Activated CD4-positive, alpha-beta T cell treated with anti-CD3 and anti-CD28 coated beads, Interleukin-2, amount 10 ng/mL, durations not matched to agents 7 days and 5 days (primary cell): ENCODE data around the gene UFL1. TPM values are rescaled to one million over a fixed set of nuclear protein-coding genes. Genes with fewer than 3 reads are reported as not detected.
"Not testable (repeated sequence)": the region's sequence is repeated elsewhere in the genome, so short reads cannot be mapped to it uniquely, and the experiment has no call there.

Source experiments
- CTCF ChIA-PET: fragments of 350-600 bp; sonication (Branson Sonifier 250); formaldehyde crosslinking; loops from one replicate; lab custom pipeline; 2021; ENCODE audit warnings: antibody characterized with exemption; lab: Charles Lee
- POLR2A ChIA-PET: fragments of 350-600 bp; sonication (Branson Sonifier 250); formaldehyde crosslinking; loops from one replicate; lab custom pipeline; 2021; ENCODE audit warnings: antibody characterized with exemption; lab: Charles Lee
- DNase-seq: peaks from one replicate; pipeline ENCODE4 v3.0.0-alpha.2; 2020
- H3K27ac Mint-ChIP-seq: one replicate; pipeline ENCODE4 v1.8.0; 2021; ENCODE audit warnings: mild to moderate bottlenecking, moderate library complexity, mixed read lengths
- H3K27me3 Mint-ChIP-seq: one replicate; pipeline ENCODE4 v1.8.0; 2021; ENCODE audit warnings: mixed read lengths
- H3K36me3 Mint-ChIP-seq: one replicate; pipeline ENCODE4 v1.8.0; 2021; ENCODE audit warnings: low read depth, mixed read lengths
- H3K4me1 Mint-ChIP-seq: one replicate; pipeline ENCODE4 v1.8.0; 2021; ENCODE audit warnings: mixed read lengths
- H3K4me3 Mint-ChIP-seq: one replicate; pipeline ENCODE4 v1.8.0; 2021; ENCODE audit warnings: mild to moderate bottlenecking, moderate library complexity, mixed read lengths
- H3K9me3 Mint-ChIP-seq: one replicate; pipeline ENCODE4 v1.8.0; 2021; ENCODE audit warnings: mixed read lengths
- total RNA-seq, 2 experiments: library from RNA; stranded (reverse); gene quantifications; one replicate each; pipeline ENCODE4 v1.2.3, GENCODE V29; 2021

Gene UFL1
- total RNA-seq, 2 experiments from 2014 or later: 21.7 to 23.7 TPM

- peaks cover 16% of the 10 kb centered on the region for H3K4me1 Mint-ChIP-seq
- H3K36me3 Mint-ChIP-seq: peaks cover 52% of the 10 kb centered on the region
- DNase-seq: no peak
- no peak overlapping the region for H3K27ac Mint-ChIP-seq
- CTCF ChIA-PET: no interaction called here
- H3K4me3 Mint-ChIP-seq: no peak overlapping the region
- no peaks in the 10 kb centered on the region for H3K27me3 Mint-ChIP-seq
- POLR2A ChIA-PET: interaction anchor here (0.6 kb wide), 1 partner anchor 60 kb away, joined by 3 read pairs; no protein-coding TSS in a partner anchor
- H3K9me3 Mint-ChIP-seq: no peaks in the 10 kb centered on the region
Observed at GRCh38 chr6:96532399-96532798, 10.8 kb downstream of the UFL1 start.

- no peak for DNase-seq
- no peak overlapping the region for H3K4me3 Mint-ChIP-seq
- ChIA-PET CTCF (no interaction called here), POLR2A (no interaction called here)
- H3K36me3 Mint-ChIP-seq: peaks cover 32% of the 10 kb centered on the region
- H3K27me3 Mint-ChIP-seq: no peaks in the 10 kb centered on the region
- H3K4me1 Mint-ChIP-seq: peaks cover 2% of the 10 kb centered on the region
- H3K27ac Mint-ChIP-seq: no peak overlapping the region
- H3K9me3 Mint-ChIP-seq: no peaks in the 10 kb centered on the region
Observed at GRCh38 chr6:96537726-96538125, 16.1 kb downstream of the UFL1 start.

GRCh38 chr6:96542702-96543101 lies 21.1 kb downstream of the UFL1 start:
- no peaks in the 10 kb centered on the region for H3K4me1 Mint-ChIP-seq
- H3K27ac Mint-ChIP-seq: no peak overlapping the region
- no peaks in the 10 kb centered on the region for H3K9me3 Mint-ChIP-seq
- H3K27me3 Mint-ChIP-seq: no peaks in the 10 kb centered on the region
- peaks cover 44% of the 10 kb centered on the region for H3K36me3 Mint-ChIP-seq
- no peak overlapping the region for H3K4me3 Mint-ChIP-seq
- CTCF ChIA-PET: interaction anchor here (0.6 kb wide), 1 partner anchor 178 kb away, joined by 3 read pairs; no protein-coding TSS in a partner anchor
- POLR2A ChIA-PET: no interaction called here
- DNase-seq: peak; percentile 30

- Mint-ChIP-seq H3K27me3 (no peaks in the 10 kb centered on the region), H3K4me1 (no peaks in the 10 kb centered on the region), H3K4me3 (no peak overlapping the region), H3K36me3 (peaks cover 44% of the 10 kb centered on the region), H3K27ac (no peak overlapping the region), H3K9me3 (no peaks in the 10 kb centered on the region)
- DNase-seq: no peak
- ChIA-PET POLR2A (no interaction called here), CTCF (interaction anchor here (0.6 to 1.0 kb wide), 3 partner anchors 22 to 720 kb away, joined by 3 read pairs; no protein-coding TSS in a partner anchor)
Observed at GRCh38 chr6:96545882-96546281, 24.3 kb downstream of the UFL1 start.

- H3K27ac Mint-ChIP-seq: no peak overlapping the region
- ChIA-PET POLR2A (no interaction called here), CTCF (no interaction called here)
- peaks cover 50% of the 10 kb centered on the region for H3K36me3 Mint-ChIP-seq
- no peaks in the 10 kb centered on the region for H3K9me3 Mint-ChIP-seq
- no peaks in the 10 kb centered on the region for H3K27me3 Mint-ChIP-seq
- no peak overlapping the region for H3K4me3 Mint-ChIP-seq
- DNase-seq: no peak
- no peaks in the 10 kb centered on the region for H3K4me1 Mint-ChIP-seq
Observed at GRCh38 chr6:96547654-96548053, 26.0 kb downstream of the UFL1 start.

- ChIA-PET CTCF (no interaction called here), POLR2A (no interaction called here)
- Mint-ChIP-seq H3K27me3 (no peaks in the 10 kb centered on the region), H3K4me3 (no peak overlapping the region), H3K36me3 (peaks cover 44% of the 10 kb centered on the region), H3K27ac (no peak overlapping the region), H3K9me3 (no peaks in the 10 kb centered on the region), H3K4me1 (no peaks in the 10 kb centered on the region)
- DNase-seq: no peak
Observed at GRCh38 chr6:96554558-96554957, 33.0 kb downstream of the UFL1 start.

- Mint-ChIP-seq H3K36me3 (peaks cover 11% of the 10 kb centered on the region), H3K27me3 (peaks cover 20% of the 10 kb centered on the region)
- DNase-seq, H3K27ac Mint-ChIP-seq, H3K4me1 Mint-ChIP-seq, H3K4me3 Mint-ChIP-seq, POLR2A ChIA-PET, H3K9me3 Mint-ChIP-seq, CTCF ChIA-PET: not testable (repeated sequence)
Observed at GRCh38 chr6:96559740-96560139, 38.1 kb downstream of the UFL1 start.

GRCh38 chr6:96562886-96563285 lies 41.3 kb downstream of the UFL1 start, which contains the start of gene FHL5:
FHL5 (plus strand) TSS chr6:96563128; CDS start chr6:96603614, 40,486 bp downstream.
- POLR2A ChIA-PET: no interaction called here
- CTCF ChIA-PET: no interaction called here
- Mint-ChIP-seq H3K4me3 (no peak within 1 kb of the TSS), H3K9me3 (no peaks in the 10 kb centered on the region), H3K4me1 (no peaks in the 10 kb centered on the region), H3K27ac (no peak within 1 kb of the TSS), H3K36me3 (no peaks in the 10 kb centered on the region), H3K27me3 (peaks cover 24% of the 10 kb centered on the region)
- no peak for DNase-seq

GRCh38 chr6:96563853-96564252 lies 42.2 kb downstream of the UFL1 start:
- H3K27ac Mint-ChIP-seq: no peak overlapping the region

GRCh38 chr6:96570053-96570452 lies 48.4 kb downstream of the UFL1 start:
- no peaks in the 10 kb centered on the region for H3K4me1 Mint-ChIP-seq
- no peak overlapping the region for H3K27ac Mint-ChIP-seq
- ChIA-PET POLR2A (no interaction called here), CTCF (no interaction called here)
- H3K9me3 Mint-ChIP-seq: peaks cover 13% of the 10 kb centered on the region
- peaks cover 9% of the 10 kb centered on the region for H3K27me3 Mint-ChIP-seq
- no peak overlapping the region for H3K4me3 Mint-ChIP-seq
- H3K36me3 Mint-ChIP-seq: no peaks in the 10 kb centered on the region
- DNase-seq: no peak

More at GRCh38 chr6:96563853-96564252, 42.2 kb downstream of the UFL1 start:
- Mint-ChIP-seq H3K4me3 (no peak overlapping the region), H3K27me3 (peaks cover 28% of the 10 kb centered on the region), H3K9me3 (no peaks in the 10 kb centered on the region), H3K4me1 (no peaks in the 10 kb centered on the region), H3K36me3 (no peaks in the 10 kb centered on the region)
- ChIA-PET POLR2A (no interaction called here), CTCF (no interaction called here)
- DNase-seq: no peak

- Mint-ChIP-seq H3K36me3 (no peaks in the 10 kb centered on the region), H3K27ac (no peak overlapping the region), H3K9me3 (peaks cover 13% of the 10 kb centered on the region), H3K4me3 (no peak overlapping the region), H3K27me3 (peaks cover 7% of the 10 kb centered on the region), H3K4me1 (no peaks in the 10 kb centered on the region)
- ChIA-PET CTCF (no interaction called here), POLR2A (no interaction called here)
- no peak for DNase-seq
Observed at GRCh38 chr6:96571551-96571950, 49.9 kb downstream of the UFL1 start.

GRCh38 chr6:96575359-96575758 lies 53.8 kb downstream of the UFL1 start:
- Mint-ChIP-seq H3K4me3 (no peak overlapping the region), H3K27me3 (peaks cover 15% of the 10 kb centered on the region), H3K9me3 (peaks cover 4% of the 10 kb centered on the region), H3K36me3 (no peaks in the 10 kb centered on the region), H3K4me1 (no peaks in the 10 kb centered on the region), H3K27ac (no peak overlapping the region)
- DNase-seq: no peak
- ChIA-PET CTCF (no interaction called here), POLR2A (no interaction called here)

GRCh38 chr6:96576221-96576620 lies 54.6 kb downstream of the UFL1 start:
- Mint-ChIP-seq H3K4me1 (no peaks in the 10 kb centered on the region), H3K27ac (no peak overlapping the region)
- POLR2A ChIA-PET: no interaction called here

GRCh38 chr6:96582021-96582420 lies 60.4 kb downstream of the UFL1 start:
- Mint-ChIP-seq H3K9me3 (no peaks in the 10 kb centered on the region), H3K4me3 (no peak overlapping the region), H3K4me1 (no peaks in the 10 kb centered on the region), H3K36me3 (no peaks in the 10 kb centered on the region), H3K27ac (no peak overlapping the region), H3K27me3 (peaks cover 27% of the 10 kb centered on the region)
- ChIA-PET POLR2A (interaction anchor here (0.7 kb wide), 1 partner anchor 116 kb away, joined by 3 read pairs; no protein-coding TSS in a partner anchor), CTCF (no interaction called here)
- no peak for DNase-seq

More at GRCh38 chr6:96576221-96576620, 54.6 kb downstream of the UFL1 start:
- H3K4me3 Mint-ChIP-seq: no peak overlapping the region
- peaks cover 15% of the 10 kb centered on the region for H3K27me3 Mint-ChIP-seq
- no peak for DNase-seq
- no peaks in the 10 kb centered on the region for H3K36me3 Mint-ChIP-seq
- peaks cover 1% of the 10 kb centered on the region for H3K9me3 Mint-ChIP-seq
- CTCF ChIA-PET: no interaction called here
